BJ (cell line): Measurements from ENCODE around the gene KIRREL3. TPM values are rescaled to one million over a fixed set of nuclear protein-coding genes. Genes with fewer than 3 reads are reported as not detected.

ENCODE experiments used
- CTCF ChIA-PET: fragments of 350-600 bp; formaldehyde crosslinking; extraction: SDS; loops from one replicate; lab custom pipeline; 2021; ENCODE audit warnings: antibody characterized with exemption, inconsistent platforms; lab: Yijun Ruan, JAX
- POLR2A ChIA-PET: fragments of 300-600 bp; sonication (Branson Sonifier 250); formaldehyde crosslinking; extraction: SDS; loops from one replicate; lab custom pipeline; 2021; ENCODE audit warnings: antibody characterized with exemption; lab: Charles Lee
- DNase-seq: peaks from one replicate; pipeline ENCODE4 v3.0.0-alpha.2; 2011; ENCODE audit warnings: low read depth
- H3K27me3 ChIP-seq: 2 replicates; pipeline ENCODE4 v1.6.0; 2011; ENCODE audit warnings: low read length; ENCODE audit not compliant: control insufficient read depth, insufficient read depth
- H3K36me3 ChIP-seq: 2 replicates; pipeline ENCODE4 v1.5.1; 2011; ENCODE audit warnings: low read length; ENCODE audit not compliant: control insufficient read depth, insufficient read depth
- H3K4me3 ChIP-seq: 2 replicates; pipeline ENCODE4 v1.5.1; 2011; ENCODE audit warnings: low read depth, mild to moderate bottlenecking, control low read depth, low read length
- CTCF ChIP-seq: IDR thresholded peaks from 2 replicates; pipeline ENCODE4 v1.5.1; 2011; ENCODE audit warnings: low read depth, mild to moderate bottlenecking, control low read depth, inconsistent platforms, low read length, moderate library complexity; ENCODE audit not compliant: insufficient read depth
- polyA plus RNA-seq: library from polyadenylated mRNA; depleted of rRNA; stranded (reverse); fragments of >200 nt; gene quantifications from 2 replicates; pipeline ENCODE4 v1.2.3, GENCODE V29; 2011

Gene KIRREL3
- polyA plus RNA-seq, 1 experiment = 19.6 TPM

GRCh38 chr11:127039591-127039990, 39.0 kb upstream of the KIRREL3 start:
- CTCF ChIA-PET = interaction anchor here (0.7 kb wide), 1 partner anchor 22 kb away, joined by 3 read pairs; no protein-coding TSS in a partner anchor
- no peak for DNase-seq
- no peak overlapping the region for H3K4me3 ChIP-seq

GRCh38 chr11:127037596-127037995, 37.0 kb upstream of the KIRREL3 start:
- no peak for DNase-seq
- H3K4me3 ChIP-seq = no peak overlapping the region
- no peaks in the 10 kb centered on the region for H3K36me3 ChIP-seq
- TF ChIP-seq CTCF = no peak
- no peaks in the 10 kb centered on the region for H3K27me3 ChIP-seq
- ChIA-PET POLR2A (no interaction called here), CTCF (interaction anchor here (1.2 to 1.5 kb wide), 3 partner anchors 9 to 36 kb away, joined by 3 to 5 read pairs (median 3); no protein-coding TSS in a partner anchor)

More at GRCh38 chr11:127039591-127039990, 39.0 kb upstream of the KIRREL3 start:
- no peaks in the 10 kb centered on the region for H3K27me3 ChIP-seq
- no peak for TF ChIP-seq CTCF
- POLR2A ChIA-PET = interaction anchor here (0.6 kb wide), 1 partner anchor 16 kb away, joined by 3 read pairs; no protein-coding TSS in a partner anchor
- H3K36me3 ChIP-seq = no peaks in the 10 kb centered on the region

- H3K36me3 ChIP-seq = no peaks in the 10 kb centered on the region
- ChIA-PET CTCF (interaction anchor here (1.2 to 1.5 kb wide), 3 partner anchors 10 to 37 kb away, joined by 3 to 5 read pairs (median 3); no protein-coding TSS in a partner anchor), POLR2A (no interaction called here)
- H3K4me3 ChIP-seq = no peak overlapping the region
- H3K27me3 ChIP-seq = no peaks in the 10 kb centered on the region
- TF ChIP-seq CTCF = no peak
- no peak for DNase-seq
Observed at GRCh38 chr11:127037001-127037400, 36.4 kb upstream of the KIRREL3 start.

GRCh38 chr11:127035824-127036223, 35.3 kb upstream of the KIRREL3 start:
- no peak for TF ChIP-seq CTCF

GRCh38 chr11:127034973-127035372, 34.4 kb upstream of the KIRREL3 start:
- DNase-seq = no peak
- TF ChIP-seq CTCF = no peak
- no peaks in the 10 kb centered on the region for H3K36me3 ChIP-seq
- peaks cover 4% of the 10 kb centered on the region for H3K27me3 ChIP-seq
- H3K4me3 ChIP-seq = no peak overlapping the region
- CTCF ChIA-PET = no interaction called here
- POLR2A ChIA-PET = no interaction called here

More at GRCh38 chr11:127035824-127036223, 35.3 kb upstream of the KIRREL3 start:
- H3K4me3 ChIP-seq = no peak overlapping the region
- POLR2A ChIA-PET = no interaction called here
- H3K36me3 ChIP-seq = no peaks in the 10 kb centered on the region
- CTCF ChIA-PET = no interaction called here
- H3K27me3 ChIP-seq = no peaks in the 10 kb centered on the region; the same call in 1 of the 2 replicates
- no peak for DNase-seq
